Right lobe of liver (tissue), 6 donors: Measurements from ENCODE around the gene PPM1K. TPM values are rescaled to one million over a fixed set of nuclear protein-coding genes. Genes with fewer than 3 reads are reported as not detected.

ENCODE experiments used
- ATAC-seq, 4 donors: fragments of 200-7000 bp; cut with Tn5 transposase; one replicate each; pipeline ENCODE4 v1.9.1; 2020; ENCODE audit warnings: mild to moderate bottlenecking in 4 of 4, moderate library complexity in 4 of 4
- DNase-seq, 3 donors: peaks; one replicate each; pipeline ENCODE4 v3.0.0-alpha.2; 2020
- H3K27ac ChIP-seq, 3 donors: fragments of 200-600 bp; one replicate each; pipeline ENCODE4 v1.8.0; 2022
- H3K27me3 ChIP-seq, 2 donors: fragments of 200-600 bp; one replicate each; pipeline ENCODE4 v1.8.0; 2022
- H3K36me3 ChIP-seq, 4 donors: fragments of 200-600 bp; sonication (generic) in 1 of 4; one replicate each; pipeline versions ENCODE4 v1.5.1 to v1.8.0; 2017 to 2022; ENCODE audit warnings: control low read depth in 1 of 4
- H3K4me1 ChIP-seq, 4 donors: fragments of 200-600 bp; sonication (generic) in 1 of 4; one replicate each; pipeline versions ENCODE4 v1.5.1 to v1.8.0; 2017 to 2022; ENCODE audit warnings: control low read depth in 1 of 4
- H3K4me3 ChIP-seq, 3 donors: fragments of 200-600 bp; one replicate each; pipeline ENCODE4 v1.8.0; 2022
- H3K9me3 ChIP-seq, 4 donors: fragments of 200-600 bp; sonication (generic) in 1 of 4; one replicate each; pipeline versions ENCODE4 v1.5.1 to v1.8.0; 2017 to 2022; ENCODE audit warnings: control low read depth in 1 of 4
- POLR2A ChIP-seq: fragments of 450-650 bp; IDR thresholded peaks from one replicate; pipeline ENCODE4 v1.6.1; 2017; ENCODE audit warnings: antibody characterized with exemption, mild to moderate bottlenecking
- WGBS: methylation state at CpG from one replicate; pipeline ENCODE4 v1.1.6; 2018; ENCODE audit warnings: low coverage, low lambda C conversion rate; ENCODE audit not compliant: insufficient coverage; ENCODE audit errors: missing lambda C conversion rate; 5-methylcytosine and 5-hydroxymethylcytosine counted together
- intact Hi-C, 2 donors: fragments of 100-400 bp; cut with DNase I; formaldehyde crosslinking; loops; one replicate each; pipeline versions ENCODE4 v1.11.2 to v1.14.1; 2022
- total RNA-seq, 6 experiments: library from RNA; depleted of rRNA in 2 of 6; stranded (reverse); fragments of >200 nt in 2 of 6; fragmentation: NEBNext Ultra II Directional in 3 of 6; extraction: Animal tissue kit (Norgen Biotek cat#: 25700) in 3 of 6; gene quantifications; one replicate each; pipeline versions ENCODE4 v1.1.0 to v1.2.4, GENCODE V29; 2016 to 2023
- TF ChIP-seq, protein P1 (sequence below), 4 donors: fragments of 200-600 bp in 3 of 4; fragments of 450-650 bp in 1 of 4; IDR thresholded peaks; one replicate each; pipeline versions ENCODE4 v1.5.1 to v1.8.0; 2016 to 2022; ENCODE audit warnings: antibody characterized with exemption in 4 of 4, mild to moderate bottlenecking in 2 of 4
- donor health status: DM: no; HTN: yes; CAD: no.
- donor health status: DM: no; HTN: no; CAD: no.
- donor health status: DM: no; HTN: no; CAD: no.
- donor health status: DM: no; HTN: yes; CAD: no.
- donor health status: DM: no; HTN: yes; CAD: no.

Gene PPM1K
- total RNA-seq, 6 experiments from 2014 or later = 3.8 to 15.7 (median 7.9) TPM

DNA sequence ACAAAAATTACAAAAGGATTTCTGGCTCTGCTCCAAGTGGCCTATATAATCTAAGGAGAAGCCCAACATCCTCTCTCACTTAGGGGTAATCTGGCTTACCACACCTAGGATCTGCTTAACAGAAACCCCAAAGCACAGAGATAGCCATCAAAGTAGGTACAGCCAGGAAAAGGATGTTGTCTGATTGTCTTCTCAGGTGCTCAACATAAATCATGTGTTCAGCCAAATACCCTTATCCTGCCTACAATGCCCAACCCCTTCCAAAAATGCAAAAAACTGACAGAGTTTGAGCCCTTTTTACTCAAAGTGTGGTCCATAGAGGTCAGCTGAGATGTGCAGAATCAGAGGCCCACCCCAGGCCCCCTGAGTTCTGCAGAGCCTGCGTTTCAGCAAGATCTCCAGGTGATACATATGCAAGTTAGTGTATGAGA is 53.9 kb downstream of the PPM1K start:
- 67% methylated on average over 1 of the region's 1 CpG for WGBS
- H3K4me1 ChIP-seq = no peaks in the 10 kb centered on the region
- no peak for ATAC-seq
- TF ChIP-seq, protein P1, sequence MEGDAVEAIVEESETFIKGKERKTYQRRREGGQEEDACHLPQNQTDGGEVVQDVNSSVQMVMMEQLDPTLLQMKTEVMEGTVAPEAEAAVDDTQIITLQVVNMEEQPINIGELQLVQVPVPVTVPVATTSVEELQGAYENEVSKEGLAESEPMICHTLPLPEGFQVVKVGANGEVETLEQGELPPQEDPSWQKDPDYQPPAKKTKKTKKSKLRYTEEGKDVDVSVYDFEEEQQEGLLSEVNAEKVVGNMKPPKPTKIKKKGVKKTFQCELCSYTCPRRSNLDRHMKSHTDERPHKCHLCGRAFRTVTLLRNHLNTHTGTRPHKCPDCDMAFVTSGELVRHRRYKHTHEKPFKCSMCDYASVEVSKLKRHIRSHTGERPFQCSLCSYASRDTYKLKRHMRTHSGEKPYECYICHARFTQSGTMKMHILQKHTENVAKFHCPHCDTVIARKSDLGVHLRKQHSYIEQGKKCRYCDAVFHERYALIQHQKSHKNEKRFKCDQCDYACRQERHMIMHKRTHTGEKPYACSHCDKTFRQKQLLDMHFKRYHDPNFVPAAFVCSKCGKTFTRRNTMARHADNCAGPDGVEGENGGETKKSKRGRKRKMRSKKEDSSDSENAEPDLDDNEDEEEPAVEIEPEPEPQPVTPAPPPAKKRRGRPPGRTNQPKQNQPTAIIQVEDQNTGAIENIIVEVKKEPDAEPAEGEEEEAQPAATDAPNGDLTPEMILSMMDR (IDR thresholded peaks at IDR 0.05) = no peak
- TF ChIP-seq POLR2A = no peak
- H3K36me3 ChIP-seq = no peaks in the 10 kb centered on the region
- no peaks in the 10 kb centered on the region for H3K27me3 ChIP-seq
- intact Hi-C loops = no loop called here
- H3K27ac ChIP-seq = no peak overlapping the region
- H3K9me3 ChIP-seq = no peaks in the 10 kb centered on the region
- H3K4me3 ChIP-seq = no peak overlapping the region
- no peak for DNase-seq

DNA sequence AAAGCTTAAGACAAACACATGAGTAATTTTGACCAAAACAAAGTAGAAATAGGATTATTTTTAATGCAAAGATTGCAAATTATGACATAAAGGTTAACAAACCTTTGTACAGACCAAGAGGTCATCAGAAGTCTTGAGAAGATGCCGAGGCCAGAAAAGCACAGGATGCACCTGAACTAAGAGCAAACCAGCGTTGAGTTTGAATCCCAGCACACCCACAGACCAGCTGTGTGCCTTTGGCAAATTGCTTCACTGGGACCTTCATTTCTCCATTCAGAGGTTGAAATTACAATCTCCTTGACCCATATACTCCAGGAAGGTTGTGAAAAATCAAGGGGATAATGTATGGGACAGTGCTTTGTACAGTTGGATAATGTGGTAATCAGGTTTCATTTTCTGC is 56.6 kb downstream of the PPM1K start:
- Histone ChIP-seq H3K4me3 (no peak overlapping the region), H3K27ac (no peak overlapping the region), H3K4me1 (no peaks in the 10 kb centered on the region), H3K9me3 (no peaks in the 10 kb centered on the region), H3K36me3 (no peaks in the 10 kb centered on the region), H3K27me3 (no peaks in the 10 kb centered on the region)
- DNase-seq (no peak), ATAC-seq (no peak)
- no peak for TF ChIP-seq POLR2A
- TF ChIP-seq, protein P1 (IDR thresholded peaks at IDR 0.05) = no peak
- WGBS = 80% methylated on average over 1 of the region's 2 CpGs
- intact Hi-C loops = loop anchor here (10.0 kb wide), 2 partner anchors 227 to 287 kb away; partner anchors contain the start of gene HERC5 (in 1 of the 2)

DNA sequence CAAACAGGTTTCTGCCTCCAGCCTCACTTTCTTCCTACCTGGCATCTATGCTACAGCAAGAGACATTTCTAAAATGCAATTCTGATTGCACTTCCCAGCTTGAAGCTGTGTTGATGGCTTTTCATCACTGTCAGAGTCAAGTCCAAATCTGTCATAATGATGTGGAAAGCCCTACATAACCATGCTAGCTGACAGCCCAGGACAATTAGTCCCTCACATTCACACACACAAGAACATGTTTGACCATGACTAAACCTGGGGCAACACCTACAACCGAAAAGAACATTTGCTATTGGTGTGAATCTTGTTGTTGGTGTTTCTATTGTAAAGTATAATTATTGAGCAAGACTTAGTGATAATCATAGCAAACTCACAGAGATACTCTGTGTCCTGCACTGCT is 58.2 kb downstream of the PPM1K start:
- no peak for TF ChIP-seq POLR2A
- TF ChIP-seq, protein P1 (IDR thresholded peaks at IDR 0.05) = no peak
- no peak for ATAC-seq
- intact Hi-C loops = loop anchor here (10.0 kb wide), 2 partner anchors 229 to 289 kb away; partner anchors contain the start of gene HERC5 (in 1 of the 2)
- WGBS = 83% methylated on average over 1 of the region's 1 CpG
- H3K9me3 ChIP-seq = no peaks in the 10 kb centered on the region
- no peak overlapping the region for H3K4me3 ChIP-seq
- H3K36me3 ChIP-seq = no peaks in the 10 kb centered on the region
- no peak overlapping the region for H3K27ac ChIP-seq
- no peaks in the 10 kb centered on the region for H3K27me3 ChIP-seq
- DNase-seq = no peak
- no peaks in the 10 kb centered on the region for H3K4me1 ChIP-seq

DNA sequence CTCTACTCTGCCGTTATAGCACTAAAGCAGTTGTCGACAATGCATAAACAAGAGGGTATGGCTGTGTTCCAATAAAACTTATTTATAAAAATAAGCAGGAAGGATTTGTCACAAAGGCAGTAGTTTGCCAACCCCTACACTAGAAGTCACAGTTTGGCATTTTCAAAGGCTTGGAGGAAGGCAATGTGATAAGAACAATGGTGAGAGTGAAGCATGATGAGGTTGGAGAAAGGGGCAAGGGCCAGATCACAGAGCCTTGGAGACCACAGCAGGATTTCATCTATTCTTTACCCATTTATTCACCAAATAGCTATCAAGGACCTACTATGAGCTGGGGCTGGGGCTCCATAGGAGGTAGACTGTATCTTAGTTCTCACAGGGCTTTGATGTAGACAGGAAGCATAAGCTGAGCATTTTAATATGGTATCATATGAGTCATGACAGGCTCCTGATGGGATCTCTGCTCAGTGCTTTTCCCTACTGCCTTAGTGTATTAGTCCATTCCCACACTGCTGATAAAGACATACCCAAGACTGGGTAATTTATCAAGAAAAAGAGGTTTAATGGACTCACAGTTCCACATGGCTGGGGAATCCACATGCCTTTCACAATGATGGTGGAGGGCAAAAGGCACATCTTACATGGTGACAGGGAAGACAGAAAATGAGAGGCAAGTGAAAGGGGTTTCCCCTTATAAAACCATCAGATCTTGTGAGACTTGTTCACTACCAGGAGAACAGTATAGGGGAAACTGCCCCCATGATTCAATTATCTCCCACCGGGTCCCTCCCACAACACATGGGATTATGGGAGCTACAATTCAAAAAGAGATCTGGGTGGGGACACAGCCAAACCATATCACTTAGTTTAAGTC is 58.9 kb downstream of the PPM1K start:
- TF ChIP-seq, protein P1 (IDR thresholded peaks at IDR 0.05) = no peak
- TF ChIP-seq POLR2A = no peak
- Histone ChIP-seq H3K27me3 (no peaks in the 10 kb centered on the region), H3K27ac (no peak overlapping the region), H3K36me3 (no peaks in the 10 kb centered on the region), H3K9me3 (no peaks in the 10 kb centered on the region), H3K4me1 (no peaks in the 10 kb centered on the region), H3K4me3 (no peak overlapping the region)
- intact Hi-C loops = loop anchor here (10.0 kb wide), 2 partner anchors 229 to 289 kb away; partner anchors contain the start of gene HERC5 (in 1 of the 2)
- DNase-seq (no peak), ATAC-seq (peak; percentile 24 to 66 (median 48))
- WGBS = 55% methylated on average over 3 of the region's 3 CpGs
